ENCODE data around the gene DAGLA. TPM values are rescaled to one million over a fixed set of nuclear protein-coding genes. Genes with fewer than 3 reads are reported as not detected.
A peak's percentile ranks its signal among the peaks of the same experiment; 100 is the strongest.

DAGLA gene
- total and polyA plus RNA-seq, 2 donors (not counting 3 experiments of a cell fraction or from before 2014, with no cell fraction given): 2.5 to 4.7 TPM

- Histone ChIP-seq H3K4me3 (replicated peaks in 1 of 3; ENCODE audit: insufficient read depth in 1 of 3, low read depth in 1 of 3, low read length in 3 of 3) (peak overlapping the region; percentile 70 to 91 (median 83)), H3K9me1 (replicated peaks; ENCODE audit: control insufficient read depth, extremely low read depth, insufficient read depth, low read length) (no peaks in the 10 kb centered on the region), H3K36me3 (ENCODE audit: control insufficient read depth in 2 of 2, extremely low read depth in 1 of 2, insufficient read depth in 2 of 2, low read length in 2 of 2) (peaks cover 4 to 22% of the 10 kb centered on the region in 2 experiments), H4K20me1 (replicated peaks; ENCODE audit: control insufficient read depth, extremely low read depth, insufficient read depth, low read length) (no peaks in the 10 kb centered on the region), H3K9ac (replicated peaks; ENCODE audit: extremely low read depth, insufficient read depth, low read length) (peak overlapping the region; percentile 100), H3K27me3 (ENCODE audit: control insufficient read depth in 2 of 2, insufficient read depth in 2 of 2, low read length in 2 of 2) (no peaks in the 10 kb centered on the region), H2AFZ (ENCODE audit: low read depth, low read length) (peak overlapping the region; percentile 76), H3K4me2 (ENCODE audit: insufficient read depth, low read length) (peak overlapping the region; percentile 92), H3K4me1 (ENCODE audit: control insufficient read depth, extremely low read depth, insufficient read depth, low read length) (peaks cover 19% of the 10 kb centered on the region), H3K27ac (ENCODE audit: insufficient read depth, low read depth, low read length) (peak overlapping the region; percentile 99), H3K79me2 (ENCODE audit: control insufficient read depth, insufficient read depth, low read length) (peaks cover 57% of the 10 kb centered on the region), H3K9me3 (replicated peaks; ENCODE audit: control insufficient read depth, insufficient read depth, low read length) (no peaks in the 10 kb centered on the region)
- FAIRE-seq (no peak), DNase-seq (ENCODE audit: low read depth, low spot score) (no peak)
- dilution Hi-C loops (cut with MboI; ENCODE audit: extremely low pct_ligation_motif_present, low sequenced_read_pairs): no loop called here
- TF ChIP-seq FOS (IDR thresholded peaks at IDR 0.05; ENCODE audit: borderline replicate concordance, insufficient read depth, low read length): no peak
- TF ChIP-seq POLR2A (IDR thresholded peaks at IDR 0.05; ENCODE audit: low read depth, low read length): peak; percentile 19
- BruUV-seq (replicated peaks): TSS peak; percentile 58
- POLR2A ChIA-PET: interaction anchor here (0.6 to 1.9 kb wide), 4 partner anchors 22 to 315 kb away, joined by 3 to 13 read pairs (median 4); partner anchors contain the start of gene FTH1
- CTCF ChIA-PET: interaction anchor here (1.6 to 2.6 kb wide), 6 partner anchors 22 to 315 kb away, joined by 3 to 16 read pairs (median 10); no protein-coding TSS in a partner anchor
- intact Hi-C loops (cut with micrococcal nuclease): loop anchor here (2.0 to 5.0 kb wide), 2 partner anchors 98 to 329 kb away; partner anchors contain the start of genes FADS3 and INCENP
Observed at GRCh38 chr11:61793083-61793828, 113.1 kb downstream of the DAGLA start.

- H3K79me2 ChIP-seq (ENCODE audit: control insufficient read depth, insufficient read depth, low read length): peaks cover 60% of the 10 kb centered on the region
- FAIRE-seq (peak; percentile 33), DNase-seq (ENCODE audit: low read depth, low spot score) (no peak)
- peak overlapping the region; percentile 99 for H3K27ac ChIP-seq (ENCODE audit: insufficient read depth, low read depth, low read length)
- H3K4me2 ChIP-seq (ENCODE audit: insufficient read depth, low read length): peak overlapping the region; percentile 92
- no peak overlapping the region for H2AFZ ChIP-seq (ENCODE audit: low read depth, low read length)
- H3K9me3 ChIP-seq (replicated peaks; ENCODE audit: control insufficient read depth, insufficient read depth, low read length): no peaks in the 10 kb centered on the region
- ChIA-PET CTCF (interaction anchor here (1.6 to 2.6 kb wide), 3 partner anchors 21 to 288 kb away, joined by 3 to 10 read pairs (median 9); no protein-coding TSS in a partner anchor), POLR2A (no interaction called here)
- dilution Hi-C loops (cut with MboI; ENCODE audit: extremely low pct_ligation_motif_present, low sequenced_read_pairs): no loop called here
- intact Hi-C loops (cut with micrococcal nuclease): loop anchor here (2.0 to 5.0 kb wide), 2 partner anchors 97 to 328 kb away; partner anchors contain the start of genes FADS3 and INCENP
- H3K27me3 ChIP-seq (ENCODE audit: control insufficient read depth in 2 of 2, insufficient read depth in 2 of 2, low read length in 2 of 2): no peaks in the 10 kb centered on the region
- H3K9me1 ChIP-seq (replicated peaks; ENCODE audit: control insufficient read depth, extremely low read depth, insufficient read depth, low read length): no peaks in the 10 kb centered on the region
- H3K9ac ChIP-seq (replicated peaks; ENCODE audit: extremely low read depth, insufficient read depth, low read length): peak overlapping the region; percentile 100
- peaks cover 19% of the 10 kb centered on the region for H3K4me1 ChIP-seq (ENCODE audit: control insufficient read depth, extremely low read depth, insufficient read depth, low read length)
- H3K36me3 ChIP-seq (ENCODE audit: control insufficient read depth in 2 of 2, extremely low read depth in 1 of 2, insufficient read depth in 2 of 2, low read length in 2 of 2): peaks cover 4 to 18% of the 10 kb centered on the region in 2 experiments
- no TSS peak for BruUV-seq (replicated peaks)
- TF ChIP-seq MYC (IDR thresholded peaks at IDR 0.05; ENCODE audit: low read depth, low read length) (no peak), POLR2AphosphoS5 (IDR thresholded peaks at IDR 0.05; ENCODE audit: insufficient read depth, low read depth, low read length) (no peak), POLR2A (IDR thresholded peaks at IDR 0.05; ENCODE audit: low read depth, low read length) (no peak), CTCF (IDR thresholded peaks at IDR 0.05; ENCODE audit: extremely low read depth in 1 of 2, insufficient read depth in 1 of 2, low read depth in 1 of 2, low read length in 2 of 2) (no peak), EZH2 (IDR thresholded peaks at IDR 0.05; ENCODE audit: borderline replicate concordance, low read depth, low read length, severe bottlenecking) (no peak), JUN (IDR thresholded peaks at IDR 0.05; ENCODE audit: borderline replicate concordance, insufficient read depth, insufficient read length, low read depth) (no peak), GATA2 (IDR thresholded peaks at IDR 0.05; ENCODE audit: insufficient read depth, insufficient read length, low read depth, low read length) (no peak), MAX (IDR thresholded peaks at IDR 0.05; ENCODE audit: insufficient read depth, insufficient read length) (no peak), FOS (IDR thresholded peaks at IDR 0.05; ENCODE audit: borderline replicate concordance, insufficient read depth, low read length) (no peak)
- H4K20me1 ChIP-seq (replicated peaks; ENCODE audit: control insufficient read depth, extremely low read depth, insufficient read depth, low read length): no peaks in the 10 kb centered on the region
- H3K4me3 ChIP-seq (replicated peaks in 1 of 3; ENCODE audit: insufficient read depth in 1 of 3, low read depth in 1 of 3, low read length in 3 of 3): peak overlapping the region; percentile 70 to 91 (median 83)
Observed at GRCh38 chr11:61793829-61794204, 113.6 kb downstream of the DAGLA start.

Measured in endothelial cell of umbilical vein (primary cell).